Left lobe of liver (tissue), 2 donors: Measurements from ENCODE around the gene TMEM175. TPM values are rescaled to one million over a fixed set of nuclear protein-coding genes. Genes with fewer than 3 reads are reported as not detected.
"Not testable (repeated sequence)": the region's sequence is repeated elsewhere in the genome, so short reads cannot be mapped to it uniquely, and the experiment has no call there.

Experiments used
- ATAC-seq: fragments of 200-7000 bp; cut with Tn5 transposase; one replicate; pipeline ENCODE4 v1.9.1; 2020; ENCODE audit warnings: mild to moderate bottlenecking, moderate library complexity
- DNase-seq: peaks from one replicate; pipeline ENCODE4 v3.0.0-alpha.2; 2020; ENCODE audit warnings: low spot score
- total RNA-seq: library from RNA; stranded (reverse); gene quantifications from one replicate; pipeline ENCODE4 v1.2.1, GENCODE V29; 2021
- donor health status: DM: no; HTN: no; CAD: no; lungs with moderate emphysema.
- donor health status: DM: no; HTN: yes; CAD: no.

Gene TMEM175
- total RNA-seq, 1 donor from 2014 or later = 39.2 TPM

DNA sequence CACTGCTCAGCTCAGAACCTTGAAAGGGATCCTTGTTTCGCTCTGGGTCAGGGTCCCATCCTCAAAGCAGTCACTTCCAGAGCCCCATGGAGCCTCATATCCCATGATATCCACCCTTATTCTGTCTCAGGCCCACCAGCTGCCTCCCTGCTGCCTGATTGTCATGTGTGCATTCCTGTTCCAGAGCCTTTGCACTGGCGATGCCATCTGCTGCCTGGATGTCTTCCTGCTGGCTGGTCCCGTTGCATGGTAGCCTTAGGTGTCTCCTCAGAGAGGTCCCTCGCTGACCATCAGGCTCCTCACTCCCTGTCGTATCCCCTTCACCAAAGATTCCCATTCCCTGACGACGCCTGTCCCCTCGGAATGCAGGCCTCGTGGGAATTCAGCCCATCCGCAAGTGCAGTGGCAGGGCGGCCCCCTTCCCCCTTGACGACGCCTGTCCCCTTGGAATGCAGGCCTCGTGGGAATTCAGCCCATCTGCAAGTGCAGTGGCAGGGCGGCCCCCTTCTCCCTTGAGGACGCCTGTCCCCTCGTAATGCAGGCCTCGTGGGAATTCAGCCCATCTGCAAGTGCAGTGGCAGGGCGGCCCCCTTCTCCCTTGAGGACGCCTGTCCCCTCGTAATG, 67.1 kb downstream of the TMEM175 start:
- not testable (repeated sequence) for ATAC-seq, DNase-seq

DNA sequence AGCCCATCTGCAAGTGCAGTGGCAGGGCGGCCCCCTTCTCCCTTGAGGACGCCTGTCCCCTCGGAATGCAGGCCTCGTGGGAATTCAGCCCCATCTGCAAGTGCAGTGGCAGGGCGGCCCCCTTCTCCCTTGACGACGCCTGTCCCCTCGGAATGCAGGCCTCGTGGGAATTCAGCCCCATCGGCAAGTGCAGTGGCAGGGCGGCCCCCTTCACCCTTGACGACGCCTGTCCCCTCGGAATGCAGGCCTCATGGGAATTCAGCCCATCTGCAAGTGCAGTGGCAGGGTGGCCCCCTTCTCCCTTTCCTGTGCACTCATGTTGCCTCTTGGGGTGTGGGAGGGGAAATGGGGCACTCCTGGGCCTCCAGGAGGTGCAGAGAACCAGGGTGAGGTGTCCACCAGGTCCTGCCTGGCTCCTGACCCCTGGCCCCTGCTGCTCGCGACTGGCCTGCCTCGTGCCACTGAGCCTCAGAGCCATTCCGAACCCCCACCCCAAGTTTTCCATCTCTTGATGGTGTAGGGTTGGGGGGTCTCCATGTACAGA, 67.7 kb downstream of the TMEM175 start:
- no peak for DNase-seq
- no peak for ATAC-seq

DNA sequence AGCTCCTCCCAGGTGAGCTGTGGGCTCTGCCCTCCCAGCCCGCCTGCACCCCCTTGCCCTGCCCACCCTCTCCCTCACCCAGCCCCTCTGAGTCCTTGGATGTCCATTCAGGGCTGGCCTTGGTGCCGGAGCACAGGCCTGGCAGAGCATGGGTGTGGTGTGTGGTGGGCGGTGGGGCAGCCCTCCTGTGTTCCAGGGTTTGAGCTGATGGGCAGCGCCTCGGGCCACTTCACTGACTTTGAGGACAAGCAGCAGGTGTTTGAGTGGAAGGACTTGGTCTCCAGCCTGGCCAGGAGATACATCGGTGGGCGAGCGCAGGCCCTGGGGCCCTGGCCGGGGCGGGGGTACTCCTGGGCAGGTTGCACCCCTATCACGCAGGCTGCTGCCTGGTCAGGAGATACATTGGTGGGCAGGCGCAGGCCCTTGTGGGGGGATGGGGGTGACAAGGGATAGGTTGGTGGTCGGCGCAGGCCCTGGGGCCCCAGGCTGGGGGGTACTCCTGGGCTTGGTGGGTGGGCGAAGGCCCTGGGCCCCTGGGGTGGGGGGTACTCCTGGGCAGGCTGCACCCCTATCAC, 68.5 kb downstream of the TMEM175 start:
- ATAC-seq = no peak
- no peak for DNase-seq

DNA sequence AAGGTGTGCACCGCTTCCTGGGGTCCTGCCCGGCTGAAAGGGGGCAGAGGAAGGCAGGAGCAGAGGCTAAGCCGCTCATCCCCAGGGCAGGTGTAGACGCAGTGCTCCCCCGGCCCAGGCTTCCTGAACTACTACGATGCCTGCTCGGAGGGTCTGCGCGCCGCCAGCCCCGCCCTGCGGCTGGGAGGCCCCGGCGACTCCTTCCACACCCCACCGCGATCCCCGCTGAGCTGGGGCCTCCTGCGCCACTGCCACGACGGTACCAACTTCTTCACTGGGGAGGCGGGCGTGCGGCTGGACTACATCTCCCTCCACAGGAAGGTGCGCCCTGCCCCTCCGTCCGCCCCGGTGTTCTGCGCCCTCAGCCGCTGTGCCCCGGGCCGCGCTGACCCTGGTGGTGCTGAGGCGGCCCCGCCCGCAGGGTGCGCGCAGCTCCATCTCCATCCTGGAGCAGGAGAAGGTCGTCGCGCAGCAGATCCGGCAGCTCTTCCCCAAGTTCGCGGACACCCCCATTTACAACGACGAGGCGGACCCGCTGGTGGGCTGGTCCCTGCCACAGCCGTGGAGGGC, 69.4 kb downstream of the TMEM175 start:
- ATAC-seq (no peak), DNase-seq (no peak)

DNA sequence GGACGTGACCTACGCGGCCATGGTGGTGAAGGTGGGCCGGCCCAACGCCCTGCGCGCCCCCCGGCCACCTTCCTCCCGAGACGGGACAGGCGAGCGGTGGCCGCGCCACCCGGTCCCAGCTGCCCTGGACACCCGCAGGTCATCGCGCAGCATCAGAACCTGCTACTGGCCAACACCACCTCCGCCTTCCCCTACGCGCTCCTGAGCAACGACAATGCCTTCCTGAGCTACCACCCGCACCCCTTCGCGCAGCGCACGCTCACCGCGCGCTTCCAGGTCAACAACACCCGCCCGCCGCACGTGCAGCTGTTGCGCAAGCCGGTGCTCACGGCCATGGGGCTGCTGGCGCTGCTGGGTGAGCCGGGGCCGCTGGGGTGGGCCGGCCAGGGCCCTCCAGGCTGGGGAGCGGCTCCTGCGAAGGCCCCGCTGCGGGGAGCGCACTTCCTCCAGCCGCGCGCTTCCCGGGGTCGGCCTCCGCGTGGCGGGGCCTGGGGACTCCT, 69.9 kb downstream of the TMEM175 start:
- peak; percentile 73 for DNase-seq
- ATAC-seq = peak; percentile 66

DNA sequence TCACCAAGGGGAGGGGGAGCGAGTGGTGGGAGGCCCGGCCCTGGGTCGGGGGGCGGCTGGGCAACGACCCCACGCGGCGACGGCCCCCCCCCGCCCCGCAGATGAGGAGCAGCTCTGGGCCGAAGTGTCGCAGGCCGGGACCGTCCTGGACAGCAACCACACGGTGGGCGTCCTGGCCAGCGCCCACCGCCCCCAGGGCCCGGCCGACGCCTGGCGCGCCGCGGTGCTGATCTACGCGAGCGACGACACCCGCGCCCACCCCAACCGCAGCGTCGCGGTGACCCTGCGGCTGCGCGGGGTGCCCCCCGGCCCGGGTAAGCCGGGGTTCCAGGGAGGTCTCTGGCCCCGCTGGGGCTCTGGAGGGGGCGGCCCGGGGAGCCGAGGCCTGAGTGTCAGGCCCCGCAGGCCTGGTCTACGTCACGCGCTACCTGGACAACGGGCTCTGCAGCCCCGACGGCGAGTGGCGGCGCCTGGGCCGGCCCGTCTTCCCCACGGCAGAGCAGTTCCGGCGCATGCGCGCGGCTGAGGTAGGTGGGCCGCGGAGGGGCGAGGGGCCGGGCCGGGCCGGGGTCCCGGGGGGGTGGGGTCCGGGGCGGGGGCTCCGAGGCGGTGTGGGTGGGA, 70.5 kb downstream of the TMEM175 start:
- ATAC-seq (no peak), DNase-seq (no peak)

DNA sequence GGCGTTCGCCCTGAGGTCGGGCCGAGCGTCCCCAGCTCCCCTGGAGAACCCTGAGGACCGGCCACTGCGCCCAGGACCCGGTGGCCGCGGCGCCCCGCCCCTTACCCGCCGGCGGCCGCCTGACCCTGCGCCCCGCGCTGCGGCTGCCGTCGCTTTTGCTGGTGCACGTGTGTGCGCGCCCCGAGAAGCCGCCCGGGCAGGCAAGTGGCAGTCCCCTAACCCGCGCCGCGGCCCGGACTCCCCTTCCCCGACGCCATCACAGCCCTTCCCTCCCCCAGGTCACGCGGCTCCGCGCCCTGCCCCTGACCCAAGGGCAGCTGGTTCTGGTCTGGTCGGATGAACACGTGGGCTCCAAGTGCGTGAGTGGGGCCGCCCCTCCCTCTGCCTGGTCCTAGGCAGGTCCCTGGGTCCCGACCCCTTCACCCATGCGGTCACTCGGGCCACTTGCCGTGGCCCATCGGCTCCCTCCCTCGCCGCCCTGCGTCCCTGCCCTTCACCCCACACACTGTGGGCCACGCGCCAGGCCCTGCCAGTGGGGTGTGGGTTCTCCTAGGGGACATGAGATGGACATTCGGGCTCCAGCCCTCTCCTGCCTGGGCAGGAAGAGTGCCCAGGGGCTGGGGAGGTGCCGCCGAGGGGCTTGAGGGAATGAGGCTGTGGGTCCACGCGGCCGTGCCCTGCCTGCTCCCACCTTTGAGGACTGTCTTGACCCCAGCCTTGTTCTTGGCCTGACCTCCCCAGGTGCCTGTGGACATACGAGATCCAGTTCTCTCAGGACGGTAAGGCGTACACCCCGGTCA, 71.2 kb downstream of the TMEM175 start:
- DNase-seq (no peak), ATAC-seq (no peak)

DNA sequence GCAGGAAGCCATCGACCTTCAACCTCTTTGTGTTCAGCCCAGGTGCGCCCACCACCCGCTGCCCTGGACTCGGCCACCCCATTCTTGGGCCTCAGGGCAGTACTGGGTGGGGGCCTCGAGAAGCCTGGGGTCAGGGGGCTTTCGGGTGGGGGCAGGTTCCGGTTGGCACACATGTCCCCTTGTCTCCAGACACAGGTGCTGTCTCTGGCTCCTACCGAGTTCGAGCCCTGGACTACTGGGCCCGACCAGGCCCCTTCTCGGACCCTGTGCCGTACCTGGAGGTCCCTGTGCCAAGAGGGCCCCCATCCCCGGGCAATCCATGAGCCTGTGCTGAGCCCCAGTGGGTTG, 71.8 kb downstream of the TMEM175 start:
- ATAC-seq (no peak), DNase-seq (no peak)

DNA sequence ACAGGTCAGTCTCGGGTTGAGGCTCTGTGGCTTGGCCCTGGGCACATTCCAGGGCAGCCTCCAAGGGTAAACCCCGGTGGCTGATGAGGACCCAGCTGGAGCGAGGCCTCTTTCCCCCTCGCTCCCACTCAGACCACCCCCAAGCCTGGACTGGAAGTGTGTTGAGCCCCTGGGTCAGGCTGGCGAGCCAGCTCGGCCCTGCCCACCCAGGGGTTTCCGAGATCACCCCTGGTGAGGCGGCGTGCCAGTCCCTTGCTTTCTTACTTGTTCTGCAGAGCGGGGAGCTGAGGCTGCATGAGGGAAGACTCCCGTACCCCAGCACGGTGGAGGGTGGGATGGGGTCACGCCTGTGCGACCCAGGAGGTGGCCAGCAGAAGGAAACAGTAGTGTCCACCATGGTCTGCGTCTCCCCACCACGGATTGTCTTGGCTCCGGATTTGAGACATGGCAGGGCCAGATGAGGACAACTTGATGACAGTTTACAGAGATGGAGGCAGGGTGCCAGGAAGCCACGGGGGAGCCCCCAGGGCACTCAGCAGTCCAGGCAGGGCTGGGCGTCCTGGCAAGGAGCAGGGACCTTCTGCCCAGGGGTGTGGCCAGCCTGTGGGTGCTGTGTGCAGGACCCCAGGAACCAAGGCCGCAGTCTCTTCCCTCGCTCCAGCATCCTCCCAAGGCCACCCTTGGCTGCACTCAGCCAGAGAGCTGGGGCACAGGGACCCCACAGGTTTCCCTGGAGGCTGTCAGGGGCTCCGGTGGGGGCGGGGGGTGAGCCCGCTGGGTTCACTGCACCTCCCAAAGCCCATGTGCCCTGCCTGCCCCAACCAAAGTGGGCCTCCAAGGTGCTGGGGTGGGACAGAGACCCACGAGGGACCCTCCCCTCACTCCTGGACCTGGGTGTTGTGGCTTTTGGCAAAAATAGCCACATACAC, 72.6 kb downstream of the TMEM175 start:
- DNase-seq (no peak), ATAC-seq (no peak)

DNA sequence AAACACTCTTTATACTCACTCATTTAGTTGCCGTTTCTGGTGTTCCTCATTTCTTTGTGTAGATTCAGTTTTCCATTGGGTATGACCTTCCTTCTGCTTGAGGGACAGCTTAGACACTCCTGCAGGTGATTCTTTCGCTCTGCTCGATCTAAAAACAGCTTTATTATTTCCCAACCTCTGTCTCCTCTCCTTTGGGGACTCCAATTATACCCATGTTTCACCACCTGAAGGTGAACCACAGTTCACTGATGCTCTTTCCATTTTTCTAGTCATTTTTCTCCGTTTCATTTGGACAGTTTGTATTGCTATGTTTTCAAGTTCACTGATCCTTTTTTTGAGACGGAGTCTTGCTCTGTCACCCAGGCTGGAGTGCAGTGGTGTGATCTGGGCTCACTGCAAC, 74.6 kb downstream of the TMEM175 start:
- no peak for DNase-seq
- no peak for ATAC-seq

Other genes with a start within 250 kb of the TMEM175 start
- gene SLC49A3, start 243.3 kb upstream of the TMEM175 start, total RNA-seq = 7.6 TPM
- 16.6 TPM for gene PCGF3, start 226.6 kb upstream of the TMEM175 start, total RNA-seq
- gene CPLX1, start 106.3 kb upstream of the TMEM175 start, total RNA-seq = 1.5 TPM
- gene GAK, start 144 bp upstream of the TMEM175 start, total RNA-seq = 72.1 TPM
- gene DGKQ, start 41.1 kb downstream of the TMEM175 start, total RNA-seq = 7.0 TPM
- gene IDUA, start 54.6 kb downstream of the TMEM175 start, total RNA-seq = 12.9 TPM
- gene SLC26A1, start 60.9 kb downstream of the TMEM175 start, total RNA-seq = 40.6 TPM
- 64.8 TPM for gene FGFRL1, start 79.2 kb downstream of the TMEM175 start, total RNA-seq
- gene RNF212, start 181.1 kb downstream of the TMEM175 start, total RNA-seq = 0.25 TPM
- gene SPON2, start 240.1 kb downstream of the TMEM175 start, total RNA-seq = 54.3 TPM